Esophagus squamous epithelium (tissue), 5 donors: ENCODE results near the gene SHOC2. TPM values are rescaled to one million over a fixed set of nuclear protein-coding genes. Genes with fewer than 3 reads are reported as not detected.
A peak's percentile ranks its signal among the peaks of the same experiment; 100 is the strongest.

Experiments
- DNase-seq: peaks from one replicate; lab custom pipeline; 2025; lab: John Stamatoyannopoulos, UW
- H3K27ac ChIP-seq, 4 donors: fragments of 200-600 bp; sonication (generic); one replicate each; pipeline ENCODE4 v1.5.1; 2016 to 2019; ENCODE audit warnings: mild to moderate bottlenecking in 1 of 4
- H3K27me3 ChIP-seq, 4 donors: fragments of 200-600 bp; sonication (generic); 1 replicate in 3 of 4; 2 replicates in 1 of 4; pipeline versions ENCODE4 v1.5.1 to v1.6.0; 2017 to 2021; ENCODE audit warnings: antibody characterized with exemption in 1 of 4
- H3K36me3 ChIP-seq, 3 donors: fragments of 200-600 bp; sonication (generic); one replicate each; pipeline ENCODE4 v1.5.1; 2016 to 2019
- H3K4me1 ChIP-seq, 3 donors: fragments of 200-600 bp; sonication (generic); one replicate each; pipeline ENCODE4 v1.5.1; 2017 to 2019
- H3K4me3 ChIP-seq, 4 donors: fragments of 200-600 bp; sonication (generic); 1 replicate in 3 of 4; 2 replicates in 1 of 4; pipeline ENCODE4 v1.5.1; 2016 to 2019; ENCODE audit warnings: mild to moderate bottlenecking in 2 of 4, moderate library complexity in 1 of 4
- H3K9me3 ChIP-seq, 3 donors: fragments of 200-600 bp; sonication (generic); one replicate each; pipeline ENCODE4 v1.5.1; 2016 to 2019
- POLR2A ChIP-seq, 4 donors: fragments of 450-650 bp; IDR thresholded peaks; one replicate each; pipeline ENCODE4 v1.6.1; 2017; ENCODE audit warnings: antibody characterized with exemption in 4 of 4, mild to moderate bottlenecking in 4 of 4, moderate library complexity in 3 of 4
- WGBS, 2 donors: methylation state at CpG; one replicate each; pipeline ENCODE4 v1.1.5; 2018; 5-methylcytosine and 5-hydroxymethylcytosine counted together
- intact Hi-C: fragments of 100-400 bp; cut with DNase I; formaldehyde crosslinking; loops from one replicate; pipeline ENCODE4 v1.15.0; 2022
- total RNA-seq, 4 donors: library from RNA; depleted of rRNA; stranded (reverse); fragments of >200 nt; gene quantifications; one replicate each; pipeline ENCODE4 v1.1.0, GENCODE V29; 2016
- TF ChIP-seq, protein P1 (sequence below), 6 experiments: fragments of 450-650 bp in 4 of 6; fragments of 200-600 bp in 2 of 6; sonication (generic) in 2 of 6; IDR thresholded peaks; one replicate each; pipeline ENCODE4 v1.5.1; 2016 to 2019; ENCODE audit warnings: antibody characterized with exemption in 6 of 6, mild to moderate bottlenecking in 4 of 6, moderate library complexity in 4 of 6
- donor health status: DM: yes; HTN: yes; CAD: no.

Gene SHOC2
- total RNA-seq, 4 donors from 2014 or later, result 24.8 to 59.5 (median 43.0) TPM

DNA sequence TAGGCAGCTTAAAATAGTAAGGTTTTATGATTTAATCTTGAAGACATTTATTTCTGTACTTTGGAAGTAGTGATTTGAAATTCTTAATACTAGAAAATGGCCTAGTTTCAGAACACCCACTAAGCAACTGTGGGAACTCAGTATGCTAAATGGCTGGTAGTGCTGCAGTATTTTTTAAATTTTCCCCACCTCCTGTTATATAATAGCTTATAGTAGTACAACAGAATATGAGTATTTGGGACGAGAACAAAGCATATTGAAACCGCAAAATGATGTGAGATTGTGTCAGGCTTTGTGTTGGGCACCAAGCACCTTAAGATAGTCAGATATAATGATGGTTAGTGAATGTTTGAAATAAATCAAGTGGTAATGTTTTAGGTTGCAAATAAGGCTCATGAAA lies 8.1 kb downstream of the SHOC2 start:
- Histone ChIP-seq H3K9me3 (no peaks in the 10 kb centered on the region), H3K27me3 (no peaks in the 10 kb centered on the region), H3K27ac (no peak overlapping the region), H3K36me3 (no peaks in the 10 kb centered on the region), H3K4me3 (no peak overlapping the region), H3K4me1 (peaks cover 0 to 79% (median 23%) of the 10 kb centered on the region in 3 donors)
- DNase-seq, result no peak
- WGBS, 2 donors, result 88 to 95% methylated on average over 2 of the region's 2 CpGs
- TF ChIP-seq POLR2A (IDR thresholded peaks at IDR 0.05), result no peak
- intact Hi-C loops, result no loop called here

DNA sequence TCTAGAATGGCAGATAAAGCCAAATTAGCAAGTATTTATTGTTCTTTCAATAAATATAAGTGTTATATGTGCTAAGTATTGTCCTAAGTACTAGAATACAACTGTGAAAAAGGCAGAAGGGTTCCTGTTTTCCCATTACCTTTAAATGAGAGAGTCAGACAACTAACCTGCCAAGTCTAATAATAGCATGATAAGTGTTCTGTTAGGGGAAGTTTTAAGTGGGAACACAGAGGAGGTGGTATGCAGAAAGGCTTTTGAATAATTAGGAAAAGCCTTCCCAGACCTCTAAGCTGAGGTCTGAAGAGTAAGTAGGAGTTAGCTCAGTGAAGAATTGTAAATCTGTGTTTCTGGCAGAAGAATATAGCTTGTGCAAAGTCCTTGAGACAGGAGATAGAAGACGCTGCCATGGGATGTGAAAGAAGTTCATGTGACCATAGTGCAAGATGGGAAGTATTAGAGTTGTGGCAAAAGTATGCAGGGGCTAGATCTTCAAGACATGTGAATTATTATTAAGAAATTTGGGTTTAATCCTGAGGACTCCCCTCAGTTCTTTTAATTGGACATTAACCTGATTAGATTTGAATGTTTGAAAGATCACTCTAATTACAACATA lies 12.5 kb downstream of the SHOC2 start:
- H3K4me1 ChIP-seq, result peaks cover 0 to 72% (median 12%) of the 10 kb centered on the region in 3 donors
- intact Hi-C loops, result no loop called here
- WGBS, 2 donors, result 67 to 88% methylated on average over 1 of the region's 1 CpG
- H3K9me3 ChIP-seq, result no peaks in the 10 kb centered on the region
- H3K36me3 ChIP-seq, result no peaks in the 10 kb centered on the region
- DNase-seq, result no peak
- no peaks in the 10 kb centered on the region for H3K27me3 ChIP-seq
- no peak overlapping the region for H3K4me3 ChIP-seq
- TF ChIP-seq POLR2A (IDR thresholded peaks at IDR 0.05), result no peak
- TF ChIP-seq, protein P1, sequence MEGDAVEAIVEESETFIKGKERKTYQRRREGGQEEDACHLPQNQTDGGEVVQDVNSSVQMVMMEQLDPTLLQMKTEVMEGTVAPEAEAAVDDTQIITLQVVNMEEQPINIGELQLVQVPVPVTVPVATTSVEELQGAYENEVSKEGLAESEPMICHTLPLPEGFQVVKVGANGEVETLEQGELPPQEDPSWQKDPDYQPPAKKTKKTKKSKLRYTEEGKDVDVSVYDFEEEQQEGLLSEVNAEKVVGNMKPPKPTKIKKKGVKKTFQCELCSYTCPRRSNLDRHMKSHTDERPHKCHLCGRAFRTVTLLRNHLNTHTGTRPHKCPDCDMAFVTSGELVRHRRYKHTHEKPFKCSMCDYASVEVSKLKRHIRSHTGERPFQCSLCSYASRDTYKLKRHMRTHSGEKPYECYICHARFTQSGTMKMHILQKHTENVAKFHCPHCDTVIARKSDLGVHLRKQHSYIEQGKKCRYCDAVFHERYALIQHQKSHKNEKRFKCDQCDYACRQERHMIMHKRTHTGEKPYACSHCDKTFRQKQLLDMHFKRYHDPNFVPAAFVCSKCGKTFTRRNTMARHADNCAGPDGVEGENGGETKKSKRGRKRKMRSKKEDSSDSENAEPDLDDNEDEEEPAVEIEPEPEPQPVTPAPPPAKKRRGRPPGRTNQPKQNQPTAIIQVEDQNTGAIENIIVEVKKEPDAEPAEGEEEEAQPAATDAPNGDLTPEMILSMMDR (IDR thresholded peaks at IDR 0.05), result no peak
- H3K27ac ChIP-seq, result peak overlapping the region in 1 of 4 donors; percentile 33

DNA sequence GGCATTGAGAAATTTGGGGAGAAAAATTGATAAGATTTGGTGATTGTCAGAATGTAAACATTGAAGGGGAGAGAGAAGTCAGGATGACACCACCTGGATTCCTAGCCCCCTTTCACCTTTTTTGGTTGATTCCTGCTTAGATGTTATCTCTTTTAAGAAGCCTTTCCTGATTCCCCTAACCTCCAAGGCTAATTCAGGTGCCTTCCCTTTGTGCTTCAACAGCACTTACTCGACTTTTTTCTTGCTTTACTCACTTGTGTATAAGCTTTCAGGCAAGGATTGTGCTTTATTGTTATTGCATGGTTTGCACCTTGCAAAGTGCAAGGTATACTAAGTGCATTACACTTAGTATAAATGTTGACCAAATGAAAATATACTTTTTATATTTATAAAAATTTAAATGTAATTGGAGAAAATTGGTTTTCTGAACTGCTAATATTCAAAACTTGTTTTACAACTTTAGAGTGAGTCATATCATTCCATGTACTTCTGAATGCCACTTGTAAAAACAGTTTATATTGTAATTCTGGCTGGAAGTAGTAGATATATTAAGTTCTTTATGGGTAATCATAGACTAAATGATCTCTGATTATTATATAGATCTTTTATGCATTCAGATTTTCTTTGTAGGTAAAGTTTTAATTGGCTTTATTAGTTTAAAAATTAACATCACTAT lies 13.2 kb downstream of the SHOC2 start:
- no peak for TF ChIP-seq POLR2A (IDR thresholded peaks at IDR 0.05)
- TF ChIP-seq, protein P1 (IDR thresholded peaks at IDR 0.05), result no peak
- no peak overlapping the region for H3K4me3 ChIP-seq
- no peaks in the 10 kb centered on the region for H3K9me3 ChIP-seq
- no peaks in the 10 kb centered on the region for H3K36me3 ChIP-seq
- WGBS, 2 donors, result 25 to 37% methylated on average over 1 of the region's 1 CpG
- H3K4me1 ChIP-seq, result peaks cover 0 to 78% (median 12%) of the 10 kb centered on the region in 3 donors
- no peak for DNase-seq
- H3K27ac ChIP-seq, result peak overlapping the region in 2 of 4 donors; percentile 30 to 33
- intact Hi-C loops, result no loop called here
- no peaks in the 10 kb centered on the region for H3K27me3 ChIP-seq

DNA sequence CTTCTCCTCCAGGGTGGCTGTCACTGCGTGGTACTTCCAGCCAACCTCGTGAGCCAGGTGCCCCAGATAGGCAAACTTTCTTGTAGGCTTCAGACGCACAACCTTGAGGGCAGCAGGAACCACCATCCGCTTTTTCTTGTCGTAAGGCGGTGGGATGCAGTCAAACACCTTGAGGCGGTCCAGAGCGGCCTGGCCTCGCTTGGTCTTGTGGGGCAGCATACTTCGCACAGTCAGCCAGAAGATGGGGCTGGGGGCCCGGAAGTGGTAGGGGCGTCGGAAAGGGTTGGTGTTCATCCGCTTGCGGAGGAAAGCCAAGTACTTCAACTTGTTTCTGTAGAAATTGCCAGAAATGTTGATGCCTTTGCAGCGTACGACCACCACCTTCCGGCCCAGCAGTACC lies 17.4 kb downstream of the SHOC2 start:
- intact Hi-C loops, result no loop called here
- Histone ChIP-seq H3K27ac (no peak overlapping the region), H3K36me3 (peaks cover 0 to 7% (median 0%) of the 10 kb centered on the region in 3 donors), H3K4me3 (no peak overlapping the region), H3K4me1 (peaks cover 0 to 40% (median 9%) of the 10 kb centered on the region in 3 donors), H3K27me3 (no peaks in the 10 kb centered on the region), H3K9me3 (no peaks in the 10 kb centered on the region)
- 99% methylated on average over 11 to 14 of the region's 18 CpGs for WGBS, 2 donors
- DNase-seq, result no peak
- no peak for TF ChIP-seq POLR2A (IDR thresholded peaks at IDR 0.05)
- TF ChIP-seq, protein P1 (IDR thresholded peaks at IDR 0.05), result no peak

DNA sequence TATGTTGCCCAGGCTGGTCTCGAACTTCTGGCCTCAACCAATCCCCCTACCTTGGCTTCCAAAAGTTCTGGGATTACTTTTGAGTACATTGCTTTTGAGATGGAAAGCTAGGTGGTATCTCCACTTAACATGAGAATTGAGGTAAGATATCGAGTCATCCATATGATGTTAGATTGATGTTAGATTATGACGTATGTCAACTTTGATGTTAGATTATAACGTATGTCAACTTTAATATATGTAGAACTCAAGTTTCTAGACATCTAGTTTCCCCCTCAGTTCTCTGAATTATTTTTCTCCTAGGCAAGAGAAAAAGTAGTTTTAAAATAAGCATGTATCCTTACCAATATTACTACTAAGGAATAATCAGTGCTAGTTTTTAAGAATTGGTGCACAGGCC lies 20.0 kb downstream of the SHOC2 start:
- no peak overlapping the region for H3K27ac ChIP-seq
- no peak for DNase-seq
- H3K27me3 ChIP-seq, result no peaks in the 10 kb centered on the region
- 90 to 98% methylated on average over 4 of the region's 4 CpGs for WGBS, 2 donors
- TF ChIP-seq, protein P1 (IDR thresholded peaks at IDR 0.05), result no peak
- TF ChIP-seq POLR2A (IDR thresholded peaks at IDR 0.05), result no peak
- peaks cover 0 to 13% (median 0%) of the 10 kb centered on the region in 3 donors for H3K36me3 ChIP-seq
- no peak overlapping the region for H3K4me3 ChIP-seq
- intact Hi-C loops, result no loop called here
- H3K9me3 ChIP-seq, result no peaks in the 10 kb centered on the region
- peaks cover 0 to 22% (median under 1%) of the 10 kb centered on the region in 3 donors for H3K4me1 ChIP-seq
